NT2/D1 (cell line): ENCODE measurements around the gene MYO7A.

Source experiments
- SUZ12 ChIP-seq: IDR thresholded peaks from 2 replicates; pipeline ENCODE4 v1.6.1; 2011; ENCODE audit not compliant: insufficient read length, insufficient read depth; ENCODE audit errors: extremely low read depth
- YY1 ChIP-seq: IDR thresholded peaks from 2 replicates; pipeline ENCODE4 v1.6.1; 2011; ENCODE audit not compliant: insufficient read length, insufficient read depth
- ZNF274 ChIP-seq: IDR thresholded peaks from 2 replicates; pipeline ENCODE4 v1.6.1; 2011; ENCODE audit warnings: mild to moderate bottlenecking, low read depth, low read length

DNA sequence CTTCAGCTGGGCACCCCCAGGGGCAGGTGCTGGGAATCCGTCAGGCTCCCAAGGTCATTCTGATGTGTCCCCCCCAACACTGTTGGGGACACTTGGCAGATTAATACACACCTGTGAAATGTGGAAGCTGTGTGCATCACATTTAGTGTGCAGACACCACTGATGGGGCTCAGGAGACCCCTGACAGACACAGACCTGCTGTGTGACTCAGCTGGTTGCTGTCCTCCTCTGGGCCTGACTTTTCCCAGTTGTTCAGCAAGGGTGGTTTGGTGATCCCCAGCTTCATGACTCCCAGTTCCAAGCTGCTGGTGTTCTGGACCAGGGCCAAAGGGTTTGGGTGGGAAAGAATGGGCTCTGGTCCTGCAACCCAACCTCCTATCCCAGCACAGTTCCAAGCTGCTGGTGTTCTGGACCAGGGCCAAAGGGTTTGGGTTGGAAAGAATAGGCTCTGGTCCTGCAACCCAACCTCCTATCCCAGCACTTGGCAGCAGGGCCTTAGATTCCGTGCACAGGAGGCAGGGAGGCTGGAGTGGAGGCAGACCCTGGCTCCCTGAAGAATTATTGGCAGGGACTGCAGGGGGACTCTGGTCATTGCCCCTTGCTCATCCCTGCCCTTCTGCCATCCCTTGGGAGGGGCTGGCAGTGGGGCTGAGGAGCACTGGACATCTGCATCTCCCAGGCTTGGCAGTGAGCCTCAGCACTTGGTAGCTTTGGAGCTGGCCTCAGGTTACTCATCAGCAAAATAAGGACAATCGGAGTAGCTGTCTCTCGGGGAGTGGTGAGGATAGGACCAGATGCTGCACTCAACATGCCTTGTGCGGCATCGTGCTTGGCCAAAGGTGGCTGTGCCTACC lies 33.8 kb upstream of the MYO7A start:
- no peak for TF ChIP-seq SUZ12
- no peak for TF ChIP-seq YY1
- TF ChIP-seq ZNF274 = no peak
